ENCODE results near the gene EPHA6. TPM values are rescaled to one million over a fixed set of nuclear protein-coding genes. Genes with fewer than 3 reads are reported as not detected.

The EPHA6 gene
- total and polyA plus RNA-seq, 10 of the 15 experiments (the other 5 are each of a cell fraction or from before 2014, with no cell fraction given), result not detected

GRCh38 chr3:97293596-97294131 lies 479.3 kb downstream of the EPHA6 start:
- BruUV-seq (replicated peaks), result no TSS peak
- TF ChIP-seq RAD51 (IDR thresholded peaks at IDR 0.05) (no peak), NR2F1 (conservative IDR thresholded peaks at IDR 0.05) (no peak), SMAD5 (IDR thresholded peaks at IDR 0.05; ENCODE audit: low read depth) (no peak), ZNF687 (IDR thresholded peaks at IDR 0.05) (no peak), CREB1 (IDR thresholded peaks at IDR 0.05; ENCODE audit: low read depth) (no peak), TCF7 (IDR thresholded peaks at IDR 0.05; ENCODE audit: borderline replicate concordance) (no peak), IKZF1 (conservative IDR thresholded peaks at IDR 0.05) (no peak), CBX5 (IDR thresholded peaks at IDR 0.05; ENCODE audit: low read depth) (no peak), YY1 (IDR thresholded peaks at IDR 0.05; ENCODE audit: low read depth, low read length) (no peak)
- Histone ChIP-seq H2AFZ (ENCODE audit: control insufficient read depth, low read depth, low read length) (no peak overlapping the region), H3K36me3 (ENCODE audit: control insufficient read depth in 2 of 2, insufficient read depth in 2 of 2, low read length in 1 of 2) (no peaks in the 10 kb centered on the region), H3K9ac (ENCODE audit: control insufficient read depth, insufficient read depth, low read length) (no peak overlapping the region), H3K4me3 (no peak overlapping the region), H3K27ac (ENCODE audit: control insufficient read depth, insufficient read depth) (no peak overlapping the region), H3K27me3 (replicated peaks in 1 of 2; ENCODE audit: control insufficient read depth in 2 of 2, insufficient read depth in 2 of 2, low read length in 1 of 2) (no peaks in the 10 kb centered on the region), H3K4me1 (ENCODE audit: control insufficient read depth, insufficient read depth, low read length) (no peaks in the 10 kb centered on the region), H3K4me2 (ENCODE audit: control insufficient read depth, insufficient read depth) (no peak overlapping the region), H3K9me3 (replicated peaks; ENCODE audit: control insufficient read depth, insufficient read depth, low read length) (no peaks in the 10 kb centered on the region), H4K20me1 (ENCODE audit: control insufficient read depth, insufficient read depth) (no peaks in the 10 kb centered on the region), H3K79me2 (ENCODE audit: control insufficient read depth, insufficient read depth, low read length) (no peaks in the 10 kb centered on the region)
- no peak for FAIRE-seq
- ChIA-PET POLR2A (no interaction called here), SMC1A (ENCODE audit: uncharacterized antibody, unreplicated experiment) (no interaction called here), RAD21 (ENCODE audit: unreplicated experiment) (no interaction called here), CTCF (no interaction called here)
- ATAC-seq, result no peak
- in situ Hi-C loops (cut with MboI) (no loop called here), intact Hi-C loops (cut with micrococcal nuclease; ENCODE audit: unreplicated experiment) (no loop called here)
- DNase-seq (ENCODE audit: low read depth, low spot score), result no peak
- 3% methylated on average over 5 of the region's 5 CpGs for WGBS (ENCODE audit: insufficient coverage, insufficient replicate concordance, low lambda C conversion rate, missing lambda C conversion rate)

All from GM12878 (cell line).